Keratinocyte (primary cell): ENCODE data around the gene KRTAP10-4. TPM values are rescaled to one million over a fixed set of nuclear protein-coding genes. Genes with fewer than 3 reads are reported as not detected.

Experiments used
- DNase-seq: peaks from one replicate; pipeline ENCODE4 v3.0.0-alpha.2; 2011; ENCODE audit warnings: low read depth, missing footprints, low spot score
- FAIRE-seq: peaks from 2 replicates; lab custom pipeline; 2011; peaks lifted over from hg19 to GRCh38; lab: Jason Lieb, UNC
- H2AFZ ChIP-seq: 2 replicates; pipeline ENCODE4 v1.6.0; 2012; ENCODE audit warnings: low read length, control low read depth, inconsistent platforms; ENCODE audit not compliant: control insufficient read depth
- H3K27ac ChIP-seq: 2 replicates; pipeline ENCODE4 v1.5.1; 2011; ENCODE audit warnings: low read length; ENCODE audit not compliant: control insufficient read depth, insufficient read depth
- H3K27me3 ChIP-seq: 3 replicates; pipeline ENCODE4 v1.6.0; 2011; ENCODE audit warnings: low read length; ENCODE audit not compliant: control insufficient read depth, insufficient read depth; ENCODE audit errors: extremely low read depth
- H3K36me3 ChIP-seq, 2 experiments: 2 replicates in 1 of 2; 3 replicates in 1 of 2; pipeline ENCODE4 v1.5.1; 2011; ENCODE audit warnings: low read length in 2 of 2, mild to moderate bottlenecking in 1 of 2; ENCODE audit not compliant: control insufficient read depth in 2 of 2, insufficient read depth in 2 of 2; ENCODE audit errors: extremely low read depth in 1 of 2
- H3K4me1 ChIP-seq: 3 replicates; pipeline ENCODE4 v1.5.1; 2011; ENCODE audit warnings: low read length; ENCODE audit not compliant: control insufficient read depth, insufficient read depth; ENCODE audit errors: extremely low read depth
- H3K4me2 ChIP-seq: 3 replicates; pipeline ENCODE4 v1.6.0; 2011; ENCODE audit warnings: low read depth, low read length; ENCODE audit not compliant: control insufficient read depth, insufficient read depth; ENCODE audit errors: extremely low read depth
- H3K4me3 ChIP-seq, 3 experiments: fragments of 200-600 bp in 1 of 3; sonication (generic) in 1 of 3; 2 replicates in 2 of 3; 3 replicates in 1 of 3; pipeline ENCODE4 v1.5.1; 2011 to 2016; ENCODE audit warnings: low read length in 3 of 3, mild to moderate bottlenecking in 3 of 3, control low read depth in 2 of 3, inconsistent platforms in 1 of 3, low read depth in 1 of 3, mixed read lengths in 1 of 3, mixed run types in 1 of 3, moderate library complexity in 1 of 3; ENCODE audit not compliant: control insufficient read depth in 2 of 3, insufficient read depth in 2 of 3; ENCODE audit errors: extremely low read depth in 1 of 3
- H3K79me2 ChIP-seq: 2 replicates; pipeline ENCODE4 v1.6.0; 2012; ENCODE audit warnings: low read length; ENCODE audit not compliant: control insufficient read depth, insufficient read depth
- H3K9ac ChIP-seq: 3 replicates; pipeline ENCODE4 v1.6.0; 2011; ENCODE audit warnings: low read length; ENCODE audit not compliant: control insufficient read depth, insufficient read depth; ENCODE audit errors: extremely low read depth
- H3K9me1 ChIP-seq: 3 replicates; pipeline ENCODE4 v1.6.0; 2011; ENCODE audit warnings: low read length; ENCODE audit not compliant: control insufficient read depth, insufficient read depth; ENCODE audit errors: extremely low read depth
- H3K9me3 ChIP-seq: 2 replicates; pipeline ENCODE4 v1.5.1; 2012; ENCODE audit warnings: low read depth, low read length; ENCODE audit not compliant: control insufficient read depth
- H4K20me1 ChIP-seq: 3 replicates; pipeline ENCODE4 v1.6.0; 2011; ENCODE audit warnings: low read length; ENCODE audit not compliant: control insufficient read depth, insufficient read depth; ENCODE audit errors: extremely low read depth
- CTCF ChIP-seq, 3 experiments: IDR thresholded peaks in 1 of 3; conservative IDR thresholded peaks in 1 of 3; optimal IDR thresholded peaks in 1 of 3; 2 replicates in 2 of 3; 3 replicates in 1 of 3; pipeline versions ENCODE3 to v1.5.1; 2011; ENCODE audit warnings: low read length in 3 of 3, mild to moderate bottlenecking in 3 of 3, moderate library complexity in 2 of 3, control low read depth in 1 of 3, inconsistent platforms in 1 of 3; ENCODE audit not compliant: insufficient read depth in 2 of 3; ENCODE audit errors: extremely low read depth in 1 of 3
- EZH2 ChIP-seq: IDR thresholded peaks from one replicate; pipeline ENCODE4 v1.6.1; 2012; ENCODE audit warnings: inconsistent platforms, mild to moderate bottlenecking, low read length, moderate library complexity
- dilution Hi-C: fragments of 300-500 bp; cut with MboI; formaldehyde crosslinking; loops from one replicate; pipeline ENCODE4 v1.7.0; 2020; ENCODE audit warnings: low sequenced_read_pairs; ENCODE audit not compliant: extremely low pct_ligation_motif_present
- polyA plus RNA-seq, 5 experiments: library from polyadenylated mRNA; depleted of rRNA in 3 of 5; stranded (reverse) in 3 of 5; stranded (forward) in 1 of 5; unstranded in 1 of 5; fragments of >200 nt; gene quantifications; 1 replicate in 1 of 5; 2 replicates in 3 of 5; 3 replicates in 1 of 5; pipeline versions ENCODE4 v1.2.1 to v1.2.3, GENCODE V29; 2011 to 2012; ENCODE audit warnings: missing spikeins in 2 of 5, low read depth in 1 of 5, low replicate concordance in 1 of 5

The KRTAP10-4 gene
- polyA plus RNA-seq, 1 donor (not counting 4 experiments of a cell fraction or from before 2014, with no cell fraction given), result not detected

GRCh38 chr21:44527156-44527982, 46.2 kb upstream of the KRTAP10-4 start:
- Histone ChIP-seq H3K4me2 (no peak overlapping the region), H3K9me3 (peaks cover 32% of the 10 kb centered on the region), H3K4me3 (no peak overlapping the region), H3K9me1 (no peaks in the 10 kb centered on the region), H2AFZ (no peak overlapping the region), H3K27me3 (no peaks in the 10 kb centered on the region), H3K9ac (no peak overlapping the region), H3K27ac (no peak overlapping the region), H4K20me1 (no peaks in the 10 kb centered on the region), H3K79me2 (no peaks in the 10 kb centered on the region), H3K36me3 (no peaks in the 10 kb centered on the region), H3K4me1 (no peaks in the 10 kb centered on the region)
- dilution Hi-C loops, result no loop called here
- no peak for TF ChIP-seq EZH2
- no peak for TF ChIP-seq CTCF (optimal IDR thresholded peaks at IDR 0.05 in 1 of 3, IDR thresholded peaks at IDR 0.05 in 1 of 3, conservative IDR thresholded peaks at IDR 0.05 in 1 of 3; ENCODE audit: extremely low read depth in 1 of 3, insufficient read depth in 2 of 3, low read length in 3 of 3)
- FAIRE-seq, result no peak
- DNase-seq, result no peak

GRCh38 chr21:44527983-44528633, 45.4 kb upstream of the KRTAP10-4 start:
- no peak overlapping the region for H3K4me2 ChIP-seq
- H3K4me3 ChIP-seq, result no peak overlapping the region
- dilution Hi-C loops, result no loop called here
- no peaks in the 10 kb centered on the region for H3K27me3 ChIP-seq
- H3K4me1 ChIP-seq, result no peaks in the 10 kb centered on the region
- peaks cover 28% of the 10 kb centered on the region for H3K9me3 ChIP-seq
- no peak overlapping the region for H2AFZ ChIP-seq
- H3K27ac ChIP-seq, result no peak overlapping the region
- no peak for TF ChIP-seq CTCF (optimal IDR thresholded peaks at IDR 0.05 in 1 of 3, IDR thresholded peaks at IDR 0.05 in 1 of 3, conservative IDR thresholded peaks at IDR 0.05 in 1 of 3; ENCODE audit: extremely low read depth in 1 of 3, insufficient read depth in 2 of 3, low read length in 3 of 3)
- H3K9me1 ChIP-seq, result no peaks in the 10 kb centered on the region
- DNase-seq (no peak), FAIRE-seq (no peak)
- no peak overlapping the region for H3K9ac ChIP-seq
- H3K36me3 ChIP-seq, result no peaks in the 10 kb centered on the region
- H4K20me1 ChIP-seq, result no peaks in the 10 kb centered on the region
- H3K79me2 ChIP-seq, result no peaks in the 10 kb centered on the region
